ENCODE results near the gene MORC4. TPM values are rescaled to one million over a fixed set of nuclear protein-coding genes. Genes with fewer than 3 reads are reported as not detected.

MORC4 gene
- total RNA-seq, 2 donors from 2014 or later: 5.7 to 7.8 TPM

Other genes starting within 250 kb of the MORC4 start
- gene TBC1D8B, start 197.5 kb downstream of the MORC4 start, total RNA-seq: 1 to 10 TPM in 1 of 2 donors, under 1 TPM in 1; 0.84 to 1.5 TPM
- not detected for gene RIPPLY1, start 96.9 kb downstream of the MORC4 start, total RNA-seq
- gene CLDN2, start 79.8 kb downstream of the MORC4 start, total RNA-seq: not detected
- 10 to 100 TPM; 11.9 to 14.2 TPM for gene RBM41, start 118.6 kb upstream of the MORC4 start, total RNA-seq
- gene NUP62CL, start 206.2 kb upstream of the MORC4 start, total RNA-seq: 1 to 10 TPM; 2.2 to 5.5 TPM
- gene DNAAF6, start 206.4 kb upstream of the MORC4 start, total RNA-seq: not detected